Suppressor macrophage treated with lipopolysaccharide for 4 hours (primary cell): ENCODE measurements around the gene OSR1.

Source experiments
- DNase-seq: peaks from one replicate; pipeline ENCODE4 v3.0.0-alpha.2; 2020

OSR1 gene

DNA sequence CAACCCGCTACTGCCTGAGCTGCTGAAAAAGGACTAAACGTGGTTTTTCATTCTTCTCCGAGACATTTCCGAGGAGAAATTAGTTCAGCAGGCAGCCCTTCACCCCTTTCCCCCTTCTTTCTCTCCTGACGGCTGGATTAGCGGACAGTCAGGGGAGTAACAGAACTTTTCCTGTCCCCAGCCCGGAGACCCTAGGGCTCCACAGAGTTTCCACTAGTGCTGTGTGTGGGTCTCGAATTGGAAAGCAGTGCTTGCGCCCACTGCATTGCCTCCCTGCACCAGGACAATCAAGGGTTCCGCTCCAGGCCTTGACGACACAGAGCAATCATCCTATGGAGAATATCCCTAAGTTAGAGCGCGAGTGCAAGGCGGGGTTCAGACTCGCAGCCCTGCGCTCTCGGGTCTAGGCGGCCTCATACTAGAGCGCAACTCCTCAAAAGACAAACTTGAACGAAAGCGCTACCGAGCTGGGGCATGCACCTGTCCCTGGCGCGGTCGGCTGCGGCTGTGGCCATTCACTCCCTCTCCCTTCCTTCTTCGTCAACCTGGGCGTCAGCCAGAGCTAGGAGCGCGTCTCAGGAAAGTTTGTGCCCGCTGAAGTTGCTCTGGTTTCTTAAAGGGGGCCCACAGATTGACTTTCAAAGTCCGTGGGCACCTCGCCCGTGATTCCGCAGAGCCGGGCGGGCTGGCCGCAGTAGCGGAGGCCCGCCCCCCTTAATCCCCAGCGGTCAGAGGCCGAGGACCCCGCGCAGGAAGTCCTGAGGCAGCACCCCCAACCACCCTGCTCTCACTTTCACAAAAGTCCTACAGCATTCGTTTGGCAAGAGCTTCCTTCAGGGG is 801 bp downstream of the OSR1 start:
- no peak for DNase-seq

DNA sequence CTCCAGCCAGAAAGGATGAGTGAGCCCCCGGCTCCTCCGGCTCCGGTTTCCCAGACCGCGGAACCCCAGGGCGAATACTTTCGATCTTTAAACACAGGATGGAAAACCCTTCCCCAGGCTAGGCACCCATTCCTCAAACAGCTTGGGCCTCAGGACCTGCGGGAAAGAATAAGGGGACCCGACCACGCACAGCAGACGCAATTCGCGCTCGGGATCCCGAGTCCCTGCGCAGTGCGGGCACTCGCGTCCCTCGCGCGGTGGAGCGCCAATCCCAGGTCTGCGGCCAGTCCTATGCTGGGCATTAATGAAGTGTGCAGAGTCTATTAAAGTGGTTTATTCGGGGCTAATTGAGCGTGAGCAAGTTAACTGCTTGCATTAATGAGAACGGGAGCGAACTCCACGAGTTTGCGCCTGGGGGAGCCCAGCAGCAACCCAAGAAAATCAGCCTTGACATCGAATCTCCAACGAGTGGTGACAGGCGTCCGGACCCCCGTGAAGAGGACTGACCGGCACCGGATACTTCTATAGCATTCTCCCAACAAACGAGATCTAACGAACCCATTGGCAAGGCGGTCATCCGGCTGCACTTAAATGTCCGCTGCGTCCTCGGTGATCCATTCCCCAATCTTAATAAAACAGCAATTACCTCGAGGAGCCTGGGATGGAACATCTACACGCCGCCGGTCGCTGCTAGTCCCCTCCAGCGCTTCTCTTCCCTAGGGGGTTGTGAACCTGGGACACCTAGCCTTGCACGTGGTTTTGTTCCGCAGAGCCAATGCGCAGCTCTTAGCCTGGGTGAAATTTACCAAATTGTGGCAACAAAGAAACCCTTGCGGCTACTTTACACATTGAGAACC is 1.6 kb downstream of the OSR1 start:
- no peak for DNase-seq

DNA sequence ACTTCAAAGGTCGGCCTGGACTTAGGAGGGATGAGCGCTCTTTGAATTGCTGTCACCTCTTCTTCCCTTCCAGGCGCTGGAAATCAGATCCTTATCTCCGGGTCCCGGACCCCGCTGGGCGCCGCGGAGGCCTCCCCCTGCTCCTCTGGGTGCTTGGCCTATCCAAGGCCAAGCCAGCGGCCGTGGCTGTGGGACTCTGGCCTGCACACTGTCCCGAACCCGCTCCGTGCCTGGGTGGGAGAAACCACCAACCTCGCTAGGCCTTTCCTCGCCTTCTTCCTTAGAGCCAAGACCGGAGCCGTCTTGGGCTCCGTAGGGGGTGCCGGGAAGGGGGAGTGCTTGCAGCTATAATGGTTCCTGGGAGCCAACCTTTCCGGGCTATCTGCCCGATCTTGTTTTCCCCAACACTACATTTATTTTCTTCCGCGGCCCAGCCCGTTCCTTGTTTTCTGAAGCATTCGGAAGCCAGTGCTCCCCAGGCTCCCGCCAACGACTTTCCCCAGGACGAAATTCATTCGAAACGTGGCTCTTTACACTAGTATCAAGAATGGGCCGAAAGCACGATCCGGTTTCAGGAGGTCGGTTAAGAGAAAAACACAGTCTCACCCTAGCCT is 2.4 kb downstream of the OSR1 start:
- no peak for DNase-seq

DNA sequence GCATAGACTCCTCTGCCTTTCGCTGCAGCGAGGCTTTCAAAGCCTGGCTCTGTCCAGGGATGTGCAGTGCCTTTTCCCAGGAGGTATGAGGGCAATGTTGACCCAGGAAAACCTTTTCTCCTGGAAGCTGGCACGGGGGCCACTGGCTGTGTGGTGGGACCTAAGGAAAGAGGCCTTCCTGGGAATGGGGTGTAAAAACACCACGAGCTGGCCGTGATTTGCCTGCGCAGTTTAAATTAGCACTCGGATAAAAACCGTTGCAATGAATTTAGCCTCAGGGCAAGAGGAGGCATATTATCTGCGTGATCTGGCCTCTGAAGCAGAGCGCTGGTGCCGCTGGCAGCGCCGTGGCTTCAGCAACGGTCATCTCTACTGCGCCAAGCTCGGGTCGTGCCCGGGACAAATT is 3.0 kb downstream of the OSR1 start:
- no peak for DNase-seq

DNA sequence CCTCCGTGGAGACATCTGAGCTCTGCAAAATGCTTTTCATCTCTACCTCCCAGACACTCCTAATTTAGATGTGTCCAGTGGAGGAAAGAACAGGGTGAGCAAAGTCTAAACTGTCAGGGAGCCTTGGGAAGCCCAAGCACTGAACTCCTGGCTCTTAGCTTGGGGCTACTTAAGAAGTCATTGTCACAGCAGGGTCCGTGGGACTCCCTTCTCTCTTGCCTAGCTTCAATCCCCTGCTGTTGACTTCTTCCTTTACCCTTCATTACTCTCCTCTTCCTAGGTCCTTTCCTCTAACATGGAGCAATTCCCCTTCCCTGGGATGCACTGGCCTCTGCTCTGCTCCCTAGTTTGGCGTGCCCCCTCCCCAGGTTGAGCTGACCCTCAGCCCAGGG is 3.4 kb downstream of the OSR1 start:
- DNase-seq: no peak

DNA sequence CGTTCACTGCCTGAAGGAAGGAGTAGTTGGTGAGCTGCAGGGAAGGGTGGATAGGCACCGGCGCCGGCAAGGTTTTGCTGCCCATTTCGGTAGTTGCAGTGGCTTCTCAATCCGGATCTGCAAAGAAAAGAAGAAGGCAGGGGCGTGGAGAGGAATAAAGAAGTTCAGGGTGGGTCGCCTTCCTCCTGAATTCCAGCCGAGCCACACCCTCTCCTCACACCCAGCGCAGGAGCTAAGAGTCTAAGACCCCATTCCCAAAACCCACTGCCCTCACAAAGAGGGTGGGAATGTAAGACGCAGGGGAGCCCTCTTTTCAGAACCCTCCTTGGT is 4.7 kb downstream of the OSR1 start:
- DNase-seq: no peak

DNA sequence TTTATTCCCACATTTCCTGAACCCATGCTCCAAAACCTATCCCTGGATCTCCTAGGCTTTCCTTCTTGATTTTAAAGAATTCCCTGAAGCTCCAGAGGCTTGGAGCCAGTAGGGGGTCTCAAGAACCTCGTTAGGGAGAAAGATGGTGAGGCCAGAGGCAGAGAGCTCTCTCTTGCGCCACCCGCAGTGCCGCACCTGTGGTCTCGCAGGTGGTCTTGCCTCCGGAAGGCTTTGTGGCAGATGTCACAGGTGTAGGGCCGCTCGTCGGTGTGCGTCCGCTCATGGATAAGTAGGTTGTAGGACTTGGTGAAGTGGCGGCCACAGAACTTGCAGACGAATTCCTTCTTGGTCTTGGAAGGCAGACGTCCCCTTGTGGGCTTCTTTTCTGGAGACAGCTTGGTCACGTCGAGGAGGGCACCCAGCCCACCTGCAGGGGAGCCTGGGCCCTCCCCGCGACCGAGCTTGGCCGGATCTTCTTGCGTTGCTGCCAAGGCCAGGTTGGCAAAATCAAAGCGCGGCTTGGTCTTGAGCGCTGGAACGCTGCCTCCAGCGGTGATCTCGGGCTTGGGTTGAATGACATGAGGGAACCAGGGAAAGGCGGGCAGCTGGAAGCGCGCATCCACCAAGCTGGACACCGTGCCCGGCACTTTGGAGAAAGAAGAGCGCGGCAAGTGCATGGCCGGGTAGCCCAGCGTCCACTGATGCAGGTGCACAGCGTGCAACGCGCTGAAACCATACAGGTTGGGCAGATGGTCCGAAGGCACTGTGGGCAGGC is 5.3 kb downstream of the OSR1 start:
- DNase-seq: no peak

DNA sequence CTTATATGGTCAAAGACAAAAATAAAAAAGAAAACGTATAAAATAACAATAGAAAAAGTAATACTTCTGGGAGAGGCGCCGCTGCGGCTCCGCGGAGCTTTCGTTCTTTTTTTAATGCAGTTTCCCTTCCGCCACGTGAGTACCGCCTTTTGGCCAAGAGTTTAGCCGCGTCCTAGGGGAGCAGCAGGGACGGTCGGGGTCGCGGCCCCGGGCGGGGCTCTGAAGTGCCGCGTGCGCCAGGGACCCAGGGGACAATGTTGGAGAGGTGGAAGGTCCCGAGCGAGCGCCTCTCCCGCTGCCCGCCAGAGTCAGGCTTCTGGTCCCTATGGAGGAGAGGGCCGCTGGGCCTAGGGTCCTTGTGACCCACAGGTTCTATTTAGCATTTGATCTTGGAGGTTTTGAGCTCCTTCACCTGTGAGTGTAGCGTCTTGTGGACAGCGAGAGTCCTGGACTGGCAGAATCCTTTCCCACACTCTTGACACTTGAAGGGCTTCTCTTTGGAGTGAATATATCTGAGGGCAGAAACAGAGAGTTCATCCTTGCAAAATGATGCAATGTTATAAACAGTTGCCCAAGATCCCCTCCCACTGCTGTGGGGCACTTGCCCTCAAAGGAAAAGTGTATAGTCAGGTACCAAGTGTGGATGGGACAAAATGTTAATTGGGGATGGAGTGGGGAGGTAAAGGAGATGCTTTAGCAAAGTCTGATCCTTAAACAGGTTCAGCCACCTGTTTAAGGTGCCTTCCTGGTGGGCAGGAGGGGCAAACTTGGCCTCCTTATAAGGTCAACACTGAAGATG is 6.3 kb downstream of the OSR1 start:
- peak; percentile 33 for DNase-seq

DNA sequence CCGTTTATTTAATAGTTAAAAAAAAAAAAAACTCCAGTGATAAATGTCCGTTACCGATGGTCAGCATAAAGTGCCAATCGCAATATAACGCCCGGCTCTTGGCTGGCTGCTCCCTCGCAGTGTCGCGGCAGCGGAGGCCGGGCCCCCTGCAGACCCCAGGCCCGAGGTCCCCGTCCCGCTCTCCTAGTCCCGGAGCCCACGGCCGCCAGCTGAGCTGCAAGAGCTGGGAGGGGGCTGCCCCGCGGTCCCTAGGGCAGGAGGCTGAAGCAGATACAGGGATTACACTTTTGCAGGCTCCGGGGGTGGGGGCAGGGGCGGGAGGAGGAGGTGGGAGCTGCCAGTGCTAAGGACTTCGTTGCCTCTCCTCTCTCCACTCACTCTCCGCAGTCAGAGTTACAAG is 6.9 kb downstream of the OSR1 start:
- no peak for DNase-seq

DNA sequence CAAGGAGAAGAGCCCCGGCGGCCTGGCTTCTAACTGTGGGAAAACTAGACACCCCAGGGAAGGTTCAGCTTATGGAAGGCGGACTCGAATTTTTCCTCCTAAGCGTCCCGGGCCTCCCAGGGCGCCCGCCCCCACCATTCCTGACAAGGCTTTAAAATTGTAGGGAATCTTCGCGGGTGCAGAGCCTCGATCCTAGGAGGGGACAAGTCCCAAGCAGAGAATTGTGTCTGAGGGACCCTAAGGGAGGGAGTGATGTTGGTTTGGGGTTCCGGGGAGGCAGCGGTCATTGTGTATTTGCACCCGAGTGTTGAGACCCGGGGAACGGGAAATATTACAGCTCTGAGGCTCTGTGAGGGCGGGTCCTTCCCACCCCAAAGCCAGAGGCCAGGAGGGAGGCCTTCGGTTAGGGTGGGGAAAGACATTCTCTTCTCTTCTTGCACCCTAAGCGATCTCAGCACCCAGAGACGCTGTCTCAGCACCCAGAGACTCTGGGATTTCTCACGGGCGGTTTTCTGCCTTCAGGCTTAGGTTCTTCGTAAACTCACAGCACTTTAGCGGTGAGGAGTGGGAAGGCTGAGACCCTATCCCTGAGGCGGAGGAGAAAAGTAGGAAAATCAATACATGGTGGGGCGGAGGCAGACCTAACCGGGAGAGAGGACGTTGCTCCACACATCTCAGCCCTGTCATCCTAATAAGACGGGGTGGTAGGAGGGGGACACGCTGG is 7.6 kb downstream of the OSR1 start:
- no peak for DNase-seq

DNA sequence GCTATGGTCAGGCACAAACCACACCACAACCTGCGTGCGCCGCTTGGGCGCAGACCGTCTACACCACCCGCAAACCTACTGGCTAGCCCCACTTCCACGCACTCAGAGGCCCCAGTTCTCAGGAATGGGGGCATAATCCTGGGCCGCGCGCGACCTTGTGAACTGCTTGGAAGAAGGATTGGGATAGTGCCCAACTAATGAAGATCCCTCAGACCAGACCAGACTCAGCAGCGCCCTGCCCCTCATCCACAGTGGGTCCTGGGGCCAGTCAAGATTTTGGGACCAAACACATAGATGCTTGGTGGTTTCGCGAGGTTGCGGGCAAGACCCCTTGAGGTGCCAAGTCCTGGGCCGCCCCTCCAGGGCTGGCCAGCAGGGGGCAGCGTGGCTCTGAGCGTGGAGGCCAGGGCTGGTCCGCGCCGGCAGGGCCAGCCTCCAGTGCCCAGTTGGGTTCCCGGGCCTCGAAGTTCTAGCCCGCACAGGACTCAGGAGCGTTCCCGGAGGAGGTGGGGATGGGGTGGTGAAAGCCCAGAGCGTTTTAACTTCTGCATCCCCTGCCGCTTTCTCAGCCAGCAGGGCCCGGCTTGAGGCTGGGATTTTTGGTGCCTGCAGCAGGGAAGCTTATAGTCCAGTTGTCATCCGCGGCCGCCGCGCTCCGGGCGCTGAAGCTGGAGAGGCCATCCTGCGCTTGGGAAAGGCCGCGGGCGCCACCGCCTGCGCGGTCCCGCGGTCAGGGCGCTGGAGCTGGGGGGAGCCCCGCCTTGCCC is 8.3 kb downstream of the OSR1 start:
- DNase-seq: peak; percentile 79

DNA sequence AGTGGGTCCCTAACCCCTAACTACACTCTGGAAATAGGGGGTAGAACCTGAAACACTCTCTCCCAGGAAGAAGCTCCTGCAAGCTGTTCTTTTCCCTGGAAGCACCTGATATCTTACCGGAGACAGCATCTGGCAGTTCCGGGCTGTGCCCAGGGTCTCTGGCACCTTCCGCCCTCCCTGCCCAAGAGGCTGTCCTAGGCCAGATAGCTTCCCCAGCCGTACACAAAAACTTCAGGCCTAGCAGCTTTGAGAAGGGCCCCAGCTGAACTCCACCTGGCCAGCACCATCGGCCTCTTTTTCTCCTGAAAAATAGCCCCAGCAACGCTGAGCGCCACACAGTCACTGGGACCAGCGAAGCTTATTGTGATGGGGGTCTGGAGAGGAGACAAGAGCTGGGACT is 9.7 kb downstream of the OSR1 start:
- DNase-seq: no peak

DNA sequence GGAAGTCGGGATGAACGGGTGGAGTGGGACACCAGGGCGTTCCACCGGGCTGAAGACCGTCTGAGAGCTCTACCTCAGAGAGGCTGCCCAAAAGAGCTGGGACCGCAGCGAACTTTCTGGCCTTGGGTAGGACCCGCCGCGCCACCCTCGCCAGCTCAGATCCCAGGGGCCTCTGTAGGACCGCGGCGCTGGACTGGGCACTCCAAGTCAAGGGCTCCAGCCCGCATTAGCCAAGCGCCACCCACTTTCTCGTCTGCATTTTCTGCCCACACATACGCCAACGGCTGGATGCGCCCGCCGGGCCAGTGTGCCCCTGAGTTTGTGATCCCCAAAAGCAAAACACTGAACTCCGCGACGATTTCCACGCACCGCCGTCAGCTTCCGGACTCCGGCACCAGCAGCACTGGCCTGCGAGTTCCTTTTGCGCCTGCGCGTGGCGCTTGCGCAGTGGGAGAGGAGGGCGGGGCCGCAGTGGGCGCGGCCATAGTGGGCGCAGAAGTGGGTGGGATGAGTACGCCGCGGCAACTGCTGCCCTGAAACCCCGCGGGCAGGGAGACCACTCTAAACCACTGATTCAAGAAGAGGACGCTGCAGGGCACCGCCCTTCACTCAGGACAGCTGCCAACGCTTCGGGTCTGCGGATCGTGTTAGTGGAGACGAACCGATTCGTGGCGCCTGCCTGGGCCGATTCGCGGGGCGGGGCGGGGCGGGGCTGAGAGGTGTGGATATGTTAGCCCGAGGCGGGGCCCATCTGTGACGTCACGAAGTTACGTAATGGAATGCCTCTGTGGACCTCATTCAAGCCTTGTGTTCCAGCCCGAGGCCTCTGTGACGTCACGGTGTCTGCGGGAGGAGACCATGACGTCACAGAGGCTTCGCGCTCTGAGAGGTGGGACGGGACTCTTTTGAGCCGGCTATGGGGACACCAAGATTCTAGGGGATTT is 10.5 kb downstream of the OSR1 start:
- peak; percentile 97 for DNase-seq

DNA sequence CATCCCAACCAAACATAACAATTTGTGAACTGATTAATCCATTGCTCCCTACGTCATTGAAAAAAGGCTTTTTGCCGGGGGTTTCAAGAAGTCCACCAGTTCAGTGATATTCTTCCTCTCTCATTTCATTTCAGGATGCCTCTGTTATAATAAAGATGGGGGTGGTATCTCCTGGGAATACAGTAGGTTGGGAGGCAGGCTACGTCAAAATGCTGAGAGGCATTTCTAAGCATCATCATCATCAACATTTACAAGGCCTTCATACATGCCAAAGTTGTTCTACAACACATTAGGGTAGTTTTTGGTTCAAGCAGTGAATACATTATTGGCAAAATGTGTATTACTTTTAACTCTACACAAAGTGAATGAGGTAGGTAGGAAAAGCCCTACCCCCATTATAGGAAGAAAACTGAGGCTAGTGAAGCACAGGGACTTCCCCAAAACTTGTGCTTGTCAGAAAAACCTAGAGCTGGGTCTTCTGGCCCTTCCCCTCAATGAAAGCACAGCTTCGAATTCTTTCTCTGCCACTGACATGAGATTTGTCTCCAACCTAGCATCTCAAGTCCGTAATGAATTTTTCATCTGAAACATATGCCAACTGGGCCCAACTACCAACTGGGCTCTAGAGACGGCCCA is 11.3 kb downstream of the OSR1 start:
- DNase-seq: peak; percentile 26

DNA sequence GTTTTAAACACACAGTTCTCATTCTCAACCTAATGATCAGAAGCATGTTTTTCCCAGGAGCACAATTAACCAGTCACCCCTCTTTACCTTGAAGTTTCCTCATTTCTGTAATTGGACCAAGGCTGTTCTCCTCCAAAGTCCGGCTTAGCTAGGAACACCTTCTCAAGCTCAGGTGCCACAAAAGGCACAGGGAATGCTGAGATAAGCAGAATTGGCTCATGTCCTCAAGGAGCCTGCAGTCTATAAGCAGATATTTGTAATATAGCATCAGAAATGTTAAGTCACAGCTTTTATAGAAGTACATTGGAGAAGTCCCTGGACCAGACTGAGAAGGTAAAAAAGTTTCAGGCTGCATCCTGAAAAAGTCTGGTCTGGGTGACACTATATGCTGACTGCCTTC is 20.7 kb downstream of the OSR1 start:
- no peak for DNase-seq

DNA sequence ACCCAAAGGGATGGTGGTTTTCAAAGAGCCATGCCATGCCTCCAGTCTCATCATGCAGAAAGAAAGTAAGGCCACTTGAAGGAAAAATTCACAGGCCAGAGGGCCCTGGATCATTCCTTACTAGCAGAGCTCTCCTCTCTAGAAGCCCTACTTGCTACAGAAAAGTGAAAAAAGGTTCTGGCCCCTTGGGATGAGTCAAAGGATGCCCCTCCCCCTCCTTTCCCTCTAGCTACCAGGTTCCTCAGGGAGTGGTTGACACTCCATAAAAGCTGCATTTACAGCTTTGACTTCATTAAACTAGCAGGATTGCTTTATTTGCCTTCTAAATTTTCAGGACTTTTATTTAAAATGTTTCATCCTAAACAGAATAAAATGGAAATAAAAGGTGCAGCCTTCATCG is 21.2 kb downstream of the OSR1 start:
- DNase-seq: no peak

DNA sequence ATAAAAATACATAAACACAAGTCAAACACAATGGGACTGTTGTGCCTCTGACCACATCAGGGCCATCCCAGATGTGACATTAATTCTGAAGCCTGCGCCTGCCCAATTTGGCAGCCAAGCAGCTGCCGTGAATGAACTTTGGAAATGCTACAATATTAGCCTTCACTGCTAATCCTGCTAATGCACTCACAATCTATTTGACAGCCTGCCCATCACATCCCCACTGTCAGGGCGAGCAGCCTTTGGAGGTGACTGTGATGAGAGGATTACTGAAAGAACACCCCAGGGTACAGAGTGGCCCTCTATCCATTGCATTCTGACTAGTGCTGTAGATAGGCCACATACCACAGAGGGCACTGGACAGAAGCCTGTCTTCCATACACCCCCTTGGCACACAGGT is 21.6 kb downstream of the OSR1 start:
- DNase-seq: no peak

DNA sequence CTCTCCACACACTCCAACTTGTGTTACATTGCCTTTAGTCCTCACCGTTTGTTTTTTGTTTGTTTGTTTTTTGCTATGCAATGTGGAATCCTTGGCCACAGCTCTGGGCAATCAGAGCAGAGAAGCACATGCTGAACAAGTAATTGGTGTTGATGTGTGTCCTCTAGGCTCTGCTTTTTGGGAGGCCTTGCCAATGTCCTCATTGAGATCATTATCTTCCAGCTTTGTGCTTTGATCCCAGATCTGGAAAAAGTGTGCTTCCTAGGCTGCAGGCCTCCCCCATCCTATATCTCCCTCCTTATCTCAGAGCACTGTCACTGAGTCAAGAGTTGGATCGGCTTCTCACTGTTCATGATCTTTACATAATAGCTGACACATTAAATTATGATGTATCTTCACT is 25.9 kb downstream of the OSR1 start:
- DNase-seq: no peak

DNA sequence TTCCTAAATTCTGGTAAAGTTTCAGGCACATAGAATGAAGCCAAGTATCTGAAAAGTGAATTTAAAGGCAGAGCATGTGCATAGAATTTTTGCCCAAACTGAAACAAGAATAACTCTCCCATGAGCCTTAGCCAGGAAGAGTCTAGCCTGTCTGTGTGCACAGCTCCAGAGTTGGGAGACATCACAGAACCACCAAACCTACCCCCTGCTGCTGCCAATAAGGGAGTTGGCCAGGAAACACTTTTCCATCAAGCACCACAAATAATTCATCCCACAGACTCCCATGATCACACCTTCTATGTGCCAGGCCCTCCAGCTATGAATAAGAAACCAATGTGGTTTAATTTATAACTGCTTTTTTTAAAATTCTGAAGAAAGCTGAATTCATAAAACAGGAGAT is 27.0 kb downstream of the OSR1 start:
- no peak for DNase-seq
